GM18508 (cell line): Measurements from ENCODE around the gene OR6S1.
A peak's percentile ranks its signal among the peaks of the same experiment; 100 is the strongest.
"Not testable (repeated sequence)": the region's sequence is repeated elsewhere in the genome, so short reads cannot be mapped to it uniquely, and the experiment has no call there.

Experiments
- ATAC-seq: cut with Tn5 transposase; IDR thresholded peaks from one replicate; pipeline ENCODE4 v1.9.1; 2021; ENCODE audit warnings: moderate number of reproducible peaks; ENCODE audit not compliant: insufficient read depth, unreplicated experiment

The OR6S1 gene

GRCh38 chr14:20613094-20614037 is 28.1 kb downstream of the OR6S1 start:
- peak; percentile 48 for ATAC-seq

GRCh38 chr14:20612403-20612802 is 29.1 kb downstream of the OR6S1 start:
- no peak for ATAC-seq

DNA sequence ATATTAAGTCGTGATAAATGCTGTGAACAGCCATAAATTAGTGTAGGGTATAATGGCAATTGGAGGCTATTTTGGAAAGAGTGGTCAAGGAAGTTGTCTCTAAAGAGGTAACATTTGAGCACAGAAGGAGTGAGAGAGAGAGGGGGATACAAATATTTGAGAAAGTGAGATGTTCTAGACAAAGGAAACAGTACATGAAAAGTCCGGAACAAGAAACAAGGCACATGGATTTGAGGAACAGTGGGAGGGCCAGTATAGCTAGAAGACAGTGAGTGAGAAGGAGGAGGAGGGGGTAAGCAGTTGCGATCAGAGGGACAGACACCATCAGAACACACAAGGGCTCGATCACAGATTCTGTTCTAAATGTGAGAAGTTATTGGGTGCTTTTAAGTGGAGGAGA is 30.2 kb downstream of the OR6S1 start:
- no peak for ATAC-seq

GRCh38 chr14:20610002-20610765 is 31.3 kb downstream of the OR6S1 start:
- ATAC-seq: no peak

GRCh38 chr14:20609215-20610001 is 32.1 kb downstream of the OR6S1 start:
- ATAC-seq: no peak

DNA sequence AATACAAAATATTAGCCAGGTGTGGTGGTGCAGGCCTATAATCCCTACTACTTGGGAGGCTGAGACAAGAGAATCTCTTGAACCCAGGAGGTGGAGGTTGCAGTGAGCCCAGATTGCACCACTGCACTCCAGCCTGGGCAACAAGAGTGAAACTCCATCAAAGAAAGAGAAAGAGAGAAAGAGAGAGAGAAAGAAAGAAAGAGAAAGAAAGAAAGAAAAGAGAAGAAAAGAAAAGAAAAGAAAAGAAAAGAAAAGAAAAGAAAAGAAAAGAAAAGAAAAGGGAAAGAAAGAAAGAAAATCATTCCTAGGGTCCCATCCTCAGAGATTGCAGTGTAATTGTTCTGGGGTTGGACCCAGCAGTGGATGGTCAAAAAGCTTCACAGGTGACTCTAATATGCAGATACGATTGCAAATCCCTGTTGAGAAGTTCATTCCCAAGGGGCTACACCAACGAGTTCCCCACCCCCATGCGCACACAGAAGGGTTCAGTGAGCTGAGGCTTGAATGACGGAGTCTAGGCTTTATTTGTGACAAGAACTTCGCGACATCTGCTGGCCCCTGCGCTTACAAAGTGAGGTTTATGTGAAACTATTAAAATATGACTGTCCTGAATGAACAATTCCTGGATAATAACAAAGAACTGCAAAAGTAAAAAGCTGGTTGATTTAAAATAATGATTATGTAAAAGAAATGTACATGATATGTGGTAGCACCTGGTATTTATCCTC is 32.9 kb downstream of the OR6S1 start:
- no peak for ATAC-seq

GRCh38 chr14:20607617-20608016 is 33.9 kb downstream of the OR6S1 start:
- ATAC-seq: no peak

DNA sequence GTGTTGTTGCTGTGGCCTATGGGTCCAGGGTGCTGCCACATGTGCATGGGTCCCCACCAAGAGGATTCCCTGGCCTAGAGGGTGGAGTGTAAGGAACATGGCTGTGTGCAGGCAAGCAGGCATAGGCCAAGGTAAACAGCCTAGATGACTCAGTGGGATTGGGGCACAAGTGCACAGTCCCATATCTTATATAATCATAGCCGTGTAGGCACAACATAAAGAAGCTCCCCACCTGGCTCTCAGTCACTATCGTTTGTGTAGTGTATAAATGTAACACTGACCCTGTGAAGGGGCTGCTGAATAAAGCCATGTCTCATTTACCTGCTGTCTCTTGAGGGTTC is 34.6 kb downstream of the OR6S1 start:
- no peak for ATAC-seq

GRCh38 chr14:20606190-20606901 is 35.1 kb downstream of the OR6S1 start:
- no peak for ATAC-seq

DNA sequence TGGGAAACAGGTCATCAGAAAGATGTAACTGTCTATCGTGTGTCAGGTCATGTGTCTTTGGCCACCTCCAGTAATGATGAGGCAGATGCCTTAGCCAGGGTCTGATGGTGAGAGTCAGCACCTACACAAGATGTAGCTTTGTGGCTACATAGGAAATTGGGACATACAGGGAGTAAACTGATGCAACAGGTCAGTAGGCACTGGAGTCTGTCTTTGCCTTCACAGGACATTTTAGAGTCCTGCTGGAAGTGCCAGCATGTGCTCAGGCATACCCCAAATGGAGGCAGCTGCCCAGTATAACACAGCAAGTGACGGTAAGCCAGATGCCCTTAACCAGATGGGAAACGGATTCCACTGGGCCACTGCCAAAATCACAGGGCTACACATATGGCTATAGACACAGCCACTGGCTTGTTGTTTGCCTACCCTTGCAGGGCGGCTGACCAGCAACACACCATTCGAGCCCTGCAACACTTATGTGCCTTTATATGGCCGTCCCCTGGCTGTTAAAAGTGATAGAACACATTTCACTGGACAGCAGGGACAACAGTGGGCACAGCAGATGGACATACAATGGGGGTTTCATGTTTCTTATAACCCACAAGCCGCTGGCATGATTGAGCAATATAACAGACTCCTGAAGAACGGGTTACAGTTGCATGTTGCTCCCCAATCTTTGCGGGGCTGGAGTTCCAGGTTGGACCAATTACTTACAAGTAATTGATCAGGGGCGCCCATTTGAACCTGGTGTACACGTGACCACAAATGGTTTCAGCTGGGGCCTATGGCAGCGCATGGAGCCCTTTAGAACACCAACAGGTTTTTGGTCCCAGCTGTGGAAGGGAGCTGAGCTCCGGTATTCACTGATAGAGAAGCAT is 37.4 kb downstream of the OR6S1 start:
- ATAC-seq: no peak

DNA sequence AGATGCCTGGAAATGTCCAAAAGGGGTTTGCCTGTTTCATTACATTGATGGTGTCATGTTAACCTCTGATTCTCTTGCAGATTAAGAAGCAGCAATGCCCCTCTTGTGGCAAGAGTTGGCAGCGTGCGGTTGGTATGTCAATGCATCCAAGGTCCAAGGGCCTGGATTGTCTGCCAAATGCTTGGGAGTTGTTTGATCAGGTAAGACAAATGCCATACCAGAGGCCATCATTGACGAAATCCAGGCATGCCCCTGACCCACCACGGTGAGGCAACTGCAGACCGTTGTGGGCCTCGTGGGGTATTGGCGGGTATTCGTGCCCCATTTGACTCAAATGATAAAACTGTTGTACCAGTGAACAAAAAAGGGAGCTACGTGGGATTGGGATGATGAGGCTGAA is 38.9 kb downstream of the OR6S1 start:
- ATAC-seq: no peak

GRCh38 chr14:20601522-20601921 is 40.0 kb downstream of the OR6S1 start:
- no peak for ATAC-seq

DNA sequence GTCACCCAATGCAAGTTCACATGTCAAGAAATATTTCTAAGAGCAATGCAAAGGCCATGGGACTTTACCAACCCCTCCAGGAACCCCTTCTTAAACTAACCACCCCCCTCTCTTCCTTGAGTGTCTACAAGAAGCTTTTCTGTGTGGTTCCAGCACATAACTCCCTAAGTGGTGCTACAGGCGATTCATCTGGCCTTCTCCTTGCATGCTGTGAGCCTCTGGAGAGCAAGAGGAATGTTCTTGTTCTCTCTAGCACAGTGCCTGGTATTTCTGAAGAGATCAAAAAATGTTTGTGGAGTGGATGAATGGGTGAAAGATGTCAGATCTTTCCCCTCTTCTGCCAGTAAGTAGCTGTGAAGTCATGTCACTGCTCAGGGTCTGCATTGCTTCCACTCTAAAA is 44.4 kb downstream of the OR6S1 start:
- ATAC-seq: no peak

DNA sequence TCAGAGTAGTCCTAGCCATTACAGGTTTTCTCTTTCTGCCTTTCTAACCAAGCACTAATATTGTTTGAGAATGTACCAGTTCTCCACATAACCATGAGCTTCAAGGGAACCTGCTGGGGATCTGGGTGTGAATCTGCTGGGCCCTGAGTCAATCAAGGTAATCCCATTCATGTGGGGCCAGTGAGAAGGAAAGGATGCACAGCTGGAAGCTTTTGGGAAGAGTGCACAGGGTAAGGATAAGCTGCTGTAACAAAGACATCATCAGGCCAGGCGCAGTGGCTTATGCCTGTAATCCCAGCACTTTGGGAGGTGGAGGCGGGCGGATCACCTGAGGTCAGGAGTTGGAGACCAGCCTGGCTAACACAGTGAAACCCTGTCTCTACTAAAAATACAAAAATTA is 45.8 kb downstream of the OR6S1 start:
- not testable (repeated sequence) for ATAC-seq

- ATAC-seq: no peak
Measured at GRCh38 chr14:20592574-20592973, 48.9 kb downstream of the OR6S1 start.

DNA sequence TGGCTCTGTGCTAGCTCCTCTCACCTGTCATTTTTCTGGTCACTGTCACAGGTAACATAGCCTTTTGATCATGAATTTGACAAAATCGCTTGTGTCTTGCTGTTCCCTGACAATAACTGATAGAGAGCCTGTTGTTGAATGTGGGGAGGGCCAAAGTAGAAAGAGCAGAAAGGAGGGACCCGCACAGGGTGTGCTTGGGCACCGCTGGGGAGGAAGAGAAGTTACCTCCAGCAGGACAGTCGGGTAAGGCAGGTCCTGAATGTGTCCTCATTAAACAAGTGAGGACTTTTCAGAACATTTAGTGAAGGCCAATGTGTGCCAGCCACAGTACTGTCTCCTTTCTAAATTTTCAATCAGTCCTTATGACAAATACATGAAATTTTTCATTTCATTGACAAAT is 50.3 kb downstream of the OR6S1 start, which contains the start of gene RNASE12:
RNASE12 (minus strand) TSS at position 142 of the 400 bp plus-strand sequence. CDS start 653 bp downstream, outside the sequence.
- ATAC-seq: no peak
